Upper lobe of right lung (tissue), 1 donor: ENCODE data around the gene MCM5. TPM values are rescaled to one million over a fixed set of nuclear protein-coding genes. Genes with fewer than 3 reads are reported as not detected.

Experiments used
- ATAC-seq: fragments of 200-7000 bp; cut with Tn5 transposase; one replicate; pipeline ENCODE4 v1.9.1; 2020; ENCODE audit warnings: mild to moderate bottlenecking, moderate library complexity
- DNase-seq: peaks from one replicate; pipeline ENCODE4 v3.0.0-alpha.2; 2020
- H3K27ac ChIP-seq: fragments of 200-600 bp; one replicate; pipeline ENCODE4 v1.8.0; 2022
- H3K27me3 ChIP-seq: fragments of 200-600 bp; one replicate; pipeline ENCODE4 v1.8.0; 2022; ENCODE audit warnings: mild to moderate bottlenecking
- H3K36me3 ChIP-seq: fragments of 200-600 bp; one replicate; pipeline ENCODE4 v1.8.0; 2022
- H3K4me1 ChIP-seq: fragments of 200-600 bp; one replicate; pipeline ENCODE4 v1.8.0; 2022
- H3K4me3 ChIP-seq: fragments of 200-600 bp; one replicate; pipeline ENCODE4 v1.8.0; 2022; ENCODE audit warnings: mild to moderate bottlenecking
- H3K9me3 ChIP-seq: fragments of 200-600 bp; one replicate; pipeline ENCODE4 v1.8.0; 2022
- intact Hi-C: fragments of 100-400 bp; cut with DNase I; formaldehyde crosslinking; loops from one replicate; pipeline ENCODE4 v1.11.0; 2022
- total RNA-seq: library from RNA; stranded (reverse); fragmentation: NEBNext Ultra II Directional; extraction: Animal tissue kit (Norgen Biotek cat#: 25700); gene quantifications from one replicate; pipeline ENCODE4 v1.2.1, GENCODE V29; 2021
- TF ChIP-seq, protein P1 (sequence below): fragments of 200-600 bp; IDR thresholded peaks from one replicate; pipeline ENCODE4 v1.8.0; 2022; ENCODE audit warnings: antibody characterized with exemption
- donor health status: DM: no; HTN: yes; CAD: no; lungs with severe emphysema.

Gene MCM5
- total RNA-seq, 1 donor from 2014 or later: 22.1 TPM

DNA sequence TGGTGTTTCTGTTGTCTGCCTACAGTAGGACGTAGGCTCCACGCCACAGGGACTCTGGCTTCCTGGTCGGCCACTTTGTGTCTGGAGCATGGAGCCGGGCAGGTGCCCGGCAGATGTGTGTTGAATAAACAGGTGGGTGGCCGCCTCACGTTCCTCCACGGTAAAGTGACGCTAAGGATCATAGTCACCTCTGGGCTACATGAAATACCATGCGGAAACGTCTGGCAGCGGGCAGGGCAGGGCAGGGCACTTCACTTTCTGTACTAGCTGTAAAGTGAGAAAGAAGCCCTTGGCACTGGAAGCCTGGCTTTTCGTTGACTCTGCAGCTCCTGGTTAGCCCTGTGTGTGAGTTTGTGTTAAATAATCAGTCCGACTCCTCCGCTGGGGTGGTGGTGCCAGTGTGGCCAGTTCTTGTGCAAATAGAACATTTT lies 52.4 kb downstream of the MCM5 start:
- DNase-seq (peak; percentile 85), ATAC-seq (peak; percentile 91)
- Histone ChIP-seq H3K36me3 (no peaks in the 10 kb centered on the region), H3K27me3 (no peaks in the 10 kb centered on the region), H3K9me3 (no peaks in the 10 kb centered on the region), H3K4me3 (no peak overlapping the region), H3K4me1 (peaks cover 6% of the 10 kb centered on the region), H3K27ac (peak overlapping the region; percentile 60)
- TF ChIP-seq, protein P1, sequence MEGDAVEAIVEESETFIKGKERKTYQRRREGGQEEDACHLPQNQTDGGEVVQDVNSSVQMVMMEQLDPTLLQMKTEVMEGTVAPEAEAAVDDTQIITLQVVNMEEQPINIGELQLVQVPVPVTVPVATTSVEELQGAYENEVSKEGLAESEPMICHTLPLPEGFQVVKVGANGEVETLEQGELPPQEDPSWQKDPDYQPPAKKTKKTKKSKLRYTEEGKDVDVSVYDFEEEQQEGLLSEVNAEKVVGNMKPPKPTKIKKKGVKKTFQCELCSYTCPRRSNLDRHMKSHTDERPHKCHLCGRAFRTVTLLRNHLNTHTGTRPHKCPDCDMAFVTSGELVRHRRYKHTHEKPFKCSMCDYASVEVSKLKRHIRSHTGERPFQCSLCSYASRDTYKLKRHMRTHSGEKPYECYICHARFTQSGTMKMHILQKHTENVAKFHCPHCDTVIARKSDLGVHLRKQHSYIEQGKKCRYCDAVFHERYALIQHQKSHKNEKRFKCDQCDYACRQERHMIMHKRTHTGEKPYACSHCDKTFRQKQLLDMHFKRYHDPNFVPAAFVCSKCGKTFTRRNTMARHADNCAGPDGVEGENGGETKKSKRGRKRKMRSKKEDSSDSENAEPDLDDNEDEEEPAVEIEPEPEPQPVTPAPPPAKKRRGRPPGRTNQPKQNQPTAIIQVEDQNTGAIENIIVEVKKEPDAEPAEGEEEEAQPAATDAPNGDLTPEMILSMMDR: no peak
- intact Hi-C loops: no loop called here

- peak; percentile 3 for ATAC-seq
- Histone ChIP-seq H3K9me3 (no peaks in the 10 kb centered on the region), H3K36me3 (no peaks in the 10 kb centered on the region), H3K4me1 (peaks cover 1% of the 10 kb centered on the region), H3K4me3 (no peak overlapping the region), H3K27me3 (no peaks in the 10 kb centered on the region), H3K27ac (peak overlapping the region; percentile 60)
- no peak for DNase-seq
- intact Hi-C loops: no loop called here
- TF ChIP-seq, protein P1: no peak
Observed at GRCh38 chr22:35452810-35453743, 53.1 kb downstream of the MCM5 start.

- no peaks in the 10 kb centered on the region for H3K27me3 ChIP-seq
- no peak overlapping the region for H3K4me3 ChIP-seq
- intact Hi-C loops: no loop called here
- DNase-seq (no peak), ATAC-seq (no peak)
- no peak overlapping the region for H3K27ac ChIP-seq
- H3K36me3 ChIP-seq: no peaks in the 10 kb centered on the region
- H3K4me1 ChIP-seq: no peaks in the 10 kb centered on the region
- H3K9me3 ChIP-seq: no peaks in the 10 kb centered on the region
- TF ChIP-seq, protein P1: peak; percentile 36
Observed at GRCh38 chr22:35454416-35455054, 54.6 kb downstream of the MCM5 start.

- H3K4me3 ChIP-seq: no peak overlapping the region
- no peaks in the 10 kb centered on the region for H3K9me3 ChIP-seq
- TF ChIP-seq, protein P1: no peak
- no peaks in the 10 kb centered on the region for H3K4me1 ChIP-seq
- no peaks in the 10 kb centered on the region for H3K27me3 ChIP-seq
- DNase-seq (no peak), ATAC-seq (no peak)
- H3K27ac ChIP-seq: no peak overlapping the region
- intact Hi-C loops: no loop called here
- no peaks in the 10 kb centered on the region for H3K36me3 ChIP-seq
Observed at GRCh38 chr22:35455529-35455928, 55.6 kb downstream of the MCM5 start.

GRCh38 chr22:35456757-35457156 lies 56.8 kb downstream of the MCM5 start:
- intact Hi-C loops: no loop called here
- H3K4me1 ChIP-seq: no peaks in the 10 kb centered on the region
- no peaks in the 10 kb centered on the region for H3K27me3 ChIP-seq
- TF ChIP-seq, protein P1: no peak
- no peak overlapping the region for H3K4me3 ChIP-seq
- no peak for ATAC-seq
- no peak overlapping the region for H3K27ac ChIP-seq
- no peaks in the 10 kb centered on the region for H3K36me3 ChIP-seq
- no peak for DNase-seq
- H3K9me3 ChIP-seq: no peaks in the 10 kb centered on the region
